Adipocyte (in vitro differentiated cells): ENCODE results near the gene ZNF107.
"Not testable (repeated sequence)": the region's sequence is repeated elsewhere in the genome, so short reads cannot be mapped to it uniquely, and the experiment has no call there.

Experiments used
- DNase-seq: peaks from one replicate; pipeline ENCODE4 v3.0.0-alpha.2; 2015; ENCODE audit warnings: low read depth
- H3K27me3 ChIP-seq: replicated peaks from 2 replicates; pipeline ENCODE4 v1.7.0; 2013; ENCODE audit warnings: mild to moderate bottlenecking, low read length, moderate library complexity; ENCODE audit not compliant: control insufficient read depth, insufficient read depth
- H3K36me3 ChIP-seq: 2 replicates; pipeline ENCODE4 v1.7.0; 2013; ENCODE audit warnings: low read length, mild to moderate bottlenecking, moderate library complexity; ENCODE audit not compliant: control insufficient read depth, insufficient read depth, severe bottlenecking
- H3K4me1 ChIP-seq: 2 replicates; pipeline ENCODE4 v1.7.0; 2013; ENCODE audit warnings: mild to moderate bottlenecking, low read length, moderate library complexity; ENCODE audit not compliant: control insufficient read depth, insufficient read depth
- H3K4me3 ChIP-seq: 2 replicates; pipeline ENCODE4 v1.7.0; 2013; ENCODE audit warnings: mild to moderate bottlenecking, low read length, moderate library complexity
- H3K9ac ChIP-seq: 2 replicates; pipeline ENCODE4 v1.7.0; 2013; ENCODE audit warnings: mild to moderate bottlenecking, low read length, moderate library complexity
- H3K9me3 ChIP-seq: 2 replicates; pipeline ENCODE4 v1.7.0; 2013; ENCODE audit warnings: mild to moderate bottlenecking, low read length, moderate library complexity; ENCODE audit not compliant: control insufficient read depth

The ZNF107 gene

DNA sequence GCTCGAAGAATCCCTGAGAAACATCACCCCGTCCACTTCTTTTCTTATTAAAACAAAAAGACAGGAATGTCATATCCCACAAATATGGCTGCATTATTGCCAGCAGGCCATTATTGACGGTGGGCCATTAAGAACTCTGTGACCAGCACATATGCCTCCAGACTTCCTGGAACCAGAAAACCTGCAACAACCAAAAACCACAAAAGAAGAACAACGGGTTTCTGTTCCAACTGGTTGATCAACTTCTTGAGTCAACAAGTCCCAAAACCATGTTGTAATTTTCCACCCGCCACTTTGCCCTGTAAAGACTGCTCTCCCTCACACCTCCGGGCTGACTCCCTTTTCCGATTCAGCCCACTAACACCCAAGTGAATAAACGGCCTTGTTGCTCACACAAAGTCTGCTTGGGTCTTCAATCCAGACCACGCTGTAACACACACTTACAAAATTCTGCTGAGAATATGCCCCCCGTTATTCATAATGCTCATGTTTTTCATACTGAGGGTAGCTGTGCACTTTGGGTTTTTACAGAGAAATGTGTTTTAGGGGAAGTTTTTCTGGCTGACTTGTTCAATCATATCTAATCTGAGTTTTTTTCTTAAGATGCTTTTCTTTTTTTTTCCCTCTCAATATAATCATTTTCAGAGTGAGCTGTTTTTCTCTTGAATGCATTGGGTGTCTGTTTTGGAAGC lies 20.7 kb downstream of the ZNF107 start:
- H3K9ac ChIP-seq: no peak overlapping the region
- no peak overlapping the region for H3K4me3 ChIP-seq
- H3K36me3 ChIP-seq: peaks cover 70% of the 10 kb centered on the region
- no peaks in the 10 kb centered on the region for H3K27me3 ChIP-seq
- peaks cover 3% of the 10 kb centered on the region for H3K9me3 ChIP-seq
- no peaks in the 10 kb centered on the region for H3K4me1 ChIP-seq
- DNase-seq: no peak

DNA sequence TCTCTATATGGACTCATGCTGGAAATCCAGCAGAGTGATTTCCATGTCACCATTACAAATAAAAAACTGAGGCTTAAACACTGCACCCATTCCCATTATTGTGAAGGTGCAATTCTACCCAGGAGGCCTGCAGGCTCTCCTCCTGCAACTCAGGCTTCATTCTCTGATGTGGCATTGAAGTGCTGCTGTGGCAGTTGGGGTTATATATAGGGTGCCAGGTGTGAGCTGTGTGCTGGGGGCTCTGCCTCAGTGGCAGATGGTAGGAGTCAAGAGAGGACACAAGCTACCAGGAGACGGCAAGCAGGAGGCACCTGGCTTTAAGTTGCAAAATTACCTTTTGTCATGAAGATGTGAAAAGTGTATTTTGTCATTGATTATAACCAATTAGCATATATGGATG lies 21.3 kb downstream of the ZNF107 start:
- peaks cover 3% of the 10 kb centered on the region for H3K9me3 ChIP-seq
- peaks cover 71% of the 10 kb centered on the region for H3K36me3 ChIP-seq
- no peak for DNase-seq
- H3K4me1 ChIP-seq: no peaks in the 10 kb centered on the region
- H3K9ac ChIP-seq: no peak overlapping the region
- H3K27me3 ChIP-seq: no peaks in the 10 kb centered on the region
- H3K4me3 ChIP-seq: no peak overlapping the region

GRCh38 chr7:64688988-64689387 lies 23.1 kb downstream of the ZNF107 start:
- Histone ChIP-seq H3K4me3 (no peak overlapping the region), H3K36me3 (peaks cover 56% of the 10 kb centered on the region), H3K9ac (no peak overlapping the region), H3K27me3 (no peaks in the 10 kb centered on the region), H3K9me3 (peaks cover 6% of the 10 kb centered on the region), H3K4me1 (no peaks in the 10 kb centered on the region)
- no peak for DNase-seq

- H3K9me3 ChIP-seq: peaks cover 15% of the 10 kb centered on the region
- H3K36me3 ChIP-seq: peaks cover 48% of the 10 kb centered on the region
- no peaks in the 10 kb centered on the region for H3K27me3 ChIP-seq
- no peak overlapping the region for H3K4me3 ChIP-seq
- DNase-seq: no peak
- H3K4me1 ChIP-seq: no peaks in the 10 kb centered on the region
- no peak overlapping the region for H3K9ac ChIP-seq
These were observed 25.9 kb downstream of the ZNF107 start for GRCh38 chr7:64691831-64692230.

GRCh38 chr7:64697863-64698262 lies 31.9 kb downstream of the ZNF107 start:
- H3K36me3 ChIP-seq: peaks cover 63% of the 10 kb centered on the region
- H3K4me3 ChIP-seq: not testable (repeated sequence)
- peaks cover 50% of the 10 kb centered on the region for H3K9me3 ChIP-seq

GRCh38 chr7:64706625-64707292 lies 40.8 kb downstream of the ZNF107 start:
- Histone ChIP-seq H3K9ac (no peak overlapping the region), H3K36me3 (peaks cover 49% of the 10 kb centered on the region), H3K4me1 (no peaks in the 10 kb centered on the region), H3K9me3 (peaks cover 98% of the 10 kb centered on the region), H3K4me3 (peak overlapping the region; percentile 76), H3K27me3 (no peaks in the 10 kb centered on the region)
- no peak for DNase-seq

More at GRCh38 chr7:64697863-64698262, 31.9 kb downstream of the ZNF107 start:
- not testable (repeated sequence) for H3K27me3 ChIP-seq, H3K9ac ChIP-seq, H3K4me1 ChIP-seq, DNase-seq

GRCh38 chr7:64717896-64718295 lies 52.0 kb downstream of the ZNF107 start:
- H3K9me3 ChIP-seq: peaks cover 44% of the 10 kb centered on the region
- H3K4me3 ChIP-seq, H3K27me3 ChIP-seq, H3K4me1 ChIP-seq, DNase-seq, H3K36me3 ChIP-seq, H3K9ac ChIP-seq: not testable (repeated sequence)

GRCh38 chr7:64729089-64729848 lies 63.3 kb downstream of the ZNF107 start:
- H3K36me3 ChIP-seq: no peaks in the 10 kb centered on the region
- no peaks in the 10 kb centered on the region for H3K27me3 ChIP-seq
- H3K4me1 ChIP-seq: no peaks in the 10 kb centered on the region
- peaks cover 30% of the 10 kb centered on the region for H3K9me3 ChIP-seq
- H3K4me3 ChIP-seq: no peak overlapping the region
- no peak overlapping the region for H3K9ac ChIP-seq
- DNase-seq: no peak

DNA sequence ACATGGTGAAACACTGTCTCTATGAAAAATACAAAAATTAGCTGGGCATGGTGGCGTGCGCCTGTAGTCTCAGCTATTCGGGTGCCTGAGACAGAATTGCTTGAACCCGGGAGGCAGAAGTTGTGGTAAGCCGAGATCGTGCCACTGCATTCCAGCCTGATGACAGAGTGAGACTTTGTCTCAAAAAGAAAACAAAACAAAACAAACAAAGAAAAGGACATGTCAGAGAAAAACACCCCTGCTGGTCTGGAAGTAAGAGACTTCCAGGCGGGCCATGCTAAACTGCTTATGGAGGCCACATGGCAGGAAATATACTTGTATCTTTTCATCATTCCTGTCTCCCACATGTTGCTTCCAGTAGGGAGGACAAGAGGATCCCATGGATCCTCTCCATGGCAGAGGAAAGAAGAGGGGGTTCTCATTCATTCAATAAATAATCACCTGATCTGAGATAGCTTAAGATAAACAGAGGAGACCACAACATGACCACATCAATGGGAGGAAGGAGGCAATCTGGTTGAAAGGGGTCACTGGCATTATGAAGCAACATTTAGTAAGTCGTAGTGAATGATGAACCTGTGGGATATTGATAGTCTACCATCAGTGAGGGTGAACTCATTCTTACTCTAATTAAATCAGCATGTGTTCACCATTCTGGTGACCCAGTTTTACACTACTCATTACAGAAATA lies 67.8 kb downstream of the ZNF107 start:
- DNase-seq: no peak
- no peaks in the 10 kb centered on the region for H3K4me1 ChIP-seq
- no peaks in the 10 kb centered on the region for H3K36me3 ChIP-seq
- H3K9ac ChIP-seq: no peak overlapping the region
- no peaks in the 10 kb centered on the region for H3K27me3 ChIP-seq
- H3K9me3 ChIP-seq: peaks cover 9% of the 10 kb centered on the region
- no peak overlapping the region for H3K4me3 ChIP-seq

GRCh38 chr7:64736575-64736974 lies 70.6 kb downstream of the ZNF107 start:
- H3K36me3 ChIP-seq: no peaks in the 10 kb centered on the region

DNA sequence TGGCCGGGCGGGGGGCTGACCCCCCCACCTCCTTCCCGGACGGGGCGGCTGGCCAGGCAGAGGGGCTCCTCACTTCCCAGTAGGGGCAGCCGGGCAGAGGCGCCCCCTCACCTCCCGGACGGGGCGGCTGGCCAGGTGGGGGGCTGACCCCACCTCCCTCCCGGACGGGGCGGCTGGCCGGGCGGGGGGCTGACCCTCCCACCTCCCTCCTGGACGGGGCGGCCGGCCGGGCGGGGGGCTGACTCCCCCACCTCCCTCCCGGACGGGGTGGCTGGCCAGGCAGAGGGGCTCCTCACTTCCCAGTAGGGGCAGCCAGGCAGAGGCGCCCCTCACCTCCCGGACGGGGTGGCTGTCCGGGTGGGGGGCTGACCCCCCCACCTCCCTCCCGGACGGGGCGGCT lies 72.5 kb downstream of the ZNF107 start:
- H3K9me3 ChIP-seq: peaks cover 10% of the 10 kb centered on the region
- not testable (repeated sequence) for H3K36me3 ChIP-seq, DNase-seq, H3K4me3 ChIP-seq, H3K27me3 ChIP-seq, H3K9ac ChIP-seq, H3K4me1 ChIP-seq

More at GRCh38 chr7:64736575-64736974, 70.6 kb downstream of the ZNF107 start:
- peaks cover 5% of the 10 kb centered on the region for H3K9me3 ChIP-seq
- no peak for DNase-seq
- H3K4me3 ChIP-seq: no peak overlapping the region
- no peaks in the 10 kb centered on the region for H3K4me1 ChIP-seq
- H3K27me3 ChIP-seq: no peaks in the 10 kb centered on the region
- no peak overlapping the region for H3K9ac ChIP-seq
